ENCODE results near the gene TNRC6B. TPM values are rescaled to one million over a fixed set of nuclear protein-coding genes. Genes with fewer than 3 reads are reported as not detected.

The TNRC6B gene
- total RNA-seq, 1 donor from 2014 or later: 38.2 TPM

GRCh38 chr22:40322021-40322420, 144.3 kb downstream of the TNRC6B start:
- no peak for DNase-seq (ENCODE audit: extremely low read depth, low read depth, low spot score)

GRCh38 chr22:40322818-40323447, 145.2 kb downstream of the TNRC6B start:
- DNase-seq (ENCODE audit: extremely low read depth, low read depth, low spot score): no peak

- no peak for DNase-seq (ENCODE audit: extremely low read depth, low read depth, low spot score)
Observed at GRCh38 chr22:40323681-40324171, 146.0 kb downstream of the TNRC6B start.

- DNase-seq (ENCODE audit: extremely low read depth, low read depth, low spot score): no peak
Observed at GRCh38 chr22:40324468-40325305, 147.0 kb downstream of the TNRC6B start.

- DNase-seq (ENCODE audit: extremely low read depth, low read depth, low spot score): no peak
Observed at GRCh38 chr22:40325315-40325714, 147.6 kb downstream of the TNRC6B start.

- DNase-seq (ENCODE audit: extremely low read depth, low read depth, low spot score): no peak
Observed at GRCh38 chr22:40326905-40327735, 149.4 kb downstream of the TNRC6B start.

- no peak for DNase-seq (ENCODE audit: extremely low read depth, low read depth, low spot score)
Observed at GRCh38 chr22:40328546-40329456, 151.1 kb downstream of the TNRC6B start.

GRCh38 chr22:40329466-40329865, 151.7 kb downstream of the TNRC6B start:
- DNase-seq (ENCODE audit: extremely low read depth, low read depth, low spot score): no peak

- no peak for DNase-seq (ENCODE audit: extremely low read depth, low read depth, low spot score)
Observed at GRCh38 chr22:40330086-40330485, 152.4 kb downstream of the TNRC6B start.

GRCh38 chr22:40330615-40331014, 152.9 kb downstream of the TNRC6B start:
- DNase-seq (ENCODE audit: extremely low read depth, low read depth, low spot score): no peak

- DNase-seq (ENCODE audit: extremely low read depth, low read depth, low spot score): no peak
Observed at GRCh38 chr22:40331706-40332105, 154.0 kb downstream of the TNRC6B start.

GRCh38 chr22:40332319-40332781, 154.6 kb downstream of the TNRC6B start:
- DNase-seq (ENCODE audit: extremely low read depth, low read depth, low spot score): no peak

- no peak for DNase-seq (ENCODE audit: extremely low read depth, low read depth, low spot score)
Observed at GRCh38 chr22:40334060-40334459, 156.3 kb downstream of the TNRC6B start.

GRCh38 chr22:40334899-40335298, 157.2 kb downstream of the TNRC6B start:
- DNase-seq (ENCODE audit: extremely low read depth, low read depth, low spot score): no peak

- DNase-seq (ENCODE audit: extremely low read depth, low read depth, low spot score): no peak
Observed at GRCh38 chr22:40335358-40335757, 157.6 kb downstream of the TNRC6B start.

GRCh38 chr22:40340044-40340443, 162.3 kb downstream of the TNRC6B start:
- DNase-seq (ENCODE audit: extremely low read depth, low read depth, low spot score): no peak

GRCh38 chr22:40341604-40342003, 163.9 kb downstream of the TNRC6B start:
- DNase-seq (ENCODE audit: extremely low read depth, low read depth, low spot score): no peak

- DNase-seq (ENCODE audit: extremely low read depth, low read depth, low spot score): no peak
Observed at GRCh38 chr22:40342521-40342920, 164.8 kb downstream of the TNRC6B start.

GRCh38 chr22:40345271-40345670, 167.5 kb downstream of the TNRC6B start:
- no peak for DNase-seq (ENCODE audit: extremely low read depth, low read depth, low spot score)

GRCh38 chr22:40345815-40346184, 168.1 kb downstream of the TNRC6B start:
- no peak for DNase-seq (ENCODE audit: extremely low read depth, low read depth, low spot score)
